NCI-H446 treated with DMSO at 0.1 percent for 48 hours (cell line): ENCODE data around the gene GRHL3.

Experiments
- DNase-seq: peaks from one replicate; lab custom pipeline; 2025; lab: John Stamatoyannopoulos, UW

GRHL3 gene

GRCh38 chr1:24403806-24404205 is 84.6 kb downstream of the GRHL3 start:
- no peak for DNase-seq
